ENCODE measurements around the gene WBP1.

DNA sequence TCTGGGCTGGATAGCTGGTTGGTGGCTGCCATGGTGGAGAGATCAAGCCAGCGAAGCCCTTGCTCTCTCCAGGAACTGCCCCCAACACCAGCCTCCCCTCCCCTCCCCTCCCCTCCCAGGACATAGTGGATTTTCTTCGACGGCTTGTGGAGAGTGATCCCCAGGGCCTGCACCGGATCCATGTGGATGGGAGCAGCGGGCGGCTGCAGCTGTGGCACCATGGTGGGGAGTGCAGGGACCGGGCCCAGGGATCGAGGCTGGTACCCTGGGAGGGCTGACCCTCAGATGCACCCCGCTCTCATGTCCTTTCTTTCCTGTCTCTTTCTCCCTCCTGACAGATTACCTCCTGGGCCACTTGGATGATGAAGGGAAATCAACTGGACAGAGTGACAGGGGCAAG, 31.7 kb downstream of the WBP1 start:
- TF ChIP-seq, protein P1, sequence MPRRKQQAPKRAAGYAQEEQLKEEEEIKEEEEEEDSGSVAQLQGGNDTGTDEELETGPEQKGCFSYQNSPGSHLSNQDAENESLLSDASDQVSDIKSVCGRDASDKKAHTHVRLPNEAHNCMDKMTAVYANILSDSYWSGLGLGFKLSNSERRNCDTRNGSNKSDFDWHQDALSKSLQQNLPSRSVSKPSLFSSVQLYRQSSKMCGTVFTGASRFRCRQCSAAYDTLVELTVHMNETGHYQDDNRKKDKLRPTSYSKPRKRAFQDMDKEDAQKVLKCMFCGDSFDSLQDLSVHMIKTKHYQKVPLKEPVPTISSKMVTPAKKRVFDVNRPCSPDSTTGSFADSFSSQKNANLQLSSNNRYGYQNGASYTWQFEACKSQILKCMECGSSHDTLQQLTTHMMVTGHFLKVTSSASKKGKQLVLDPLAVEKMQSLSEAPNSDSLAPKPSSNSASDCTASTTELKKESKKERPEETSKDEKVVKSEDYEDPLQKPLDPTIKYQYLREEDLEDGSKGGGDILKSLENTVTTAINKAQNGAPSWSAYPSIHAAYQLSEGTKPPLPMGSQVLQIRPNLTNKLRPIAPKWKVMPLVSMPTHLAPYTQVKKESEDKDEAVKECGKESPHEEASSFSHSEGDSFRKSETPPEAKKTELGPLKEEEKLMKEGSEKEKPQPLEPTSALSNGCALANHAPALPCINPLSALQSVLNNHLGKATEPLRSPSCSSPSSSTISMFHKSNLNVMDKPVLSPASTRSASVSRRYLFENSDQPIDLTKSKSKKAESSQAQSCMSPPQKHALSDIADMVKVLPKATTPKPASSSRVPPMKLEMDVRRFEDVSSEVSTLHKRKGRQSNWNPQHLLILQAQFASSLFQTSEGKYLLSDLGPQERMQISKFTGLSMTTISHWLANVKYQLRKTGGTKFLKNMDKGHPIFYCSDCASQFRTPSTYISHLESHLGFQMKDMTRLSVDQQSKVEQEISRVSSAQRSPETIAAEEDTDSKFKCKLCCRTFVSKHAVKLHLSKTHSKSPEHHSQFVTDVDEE (CRISPR knock-in tag; IDR thresholded peaks at IDR 0.05): no peak
- TF ChIP-seq ARNTL (CRISPR knock-in tag; IDR thresholded peaks at IDR 0.05; ENCODE audit: borderline replicate concordance, low read depth): no peak
- no peak for TF ChIP-seq BACH2 (CRISPR knock-in tag; IDR thresholded peaks at IDR 0.05; ENCODE audit: borderline replicate concordance)
- no peak for TF ChIP-seq SNAI2 (CRISPR knock-in tag; IDR thresholded peaks at IDR 0.05)
- TF ChIP-seq, protein P2, sequence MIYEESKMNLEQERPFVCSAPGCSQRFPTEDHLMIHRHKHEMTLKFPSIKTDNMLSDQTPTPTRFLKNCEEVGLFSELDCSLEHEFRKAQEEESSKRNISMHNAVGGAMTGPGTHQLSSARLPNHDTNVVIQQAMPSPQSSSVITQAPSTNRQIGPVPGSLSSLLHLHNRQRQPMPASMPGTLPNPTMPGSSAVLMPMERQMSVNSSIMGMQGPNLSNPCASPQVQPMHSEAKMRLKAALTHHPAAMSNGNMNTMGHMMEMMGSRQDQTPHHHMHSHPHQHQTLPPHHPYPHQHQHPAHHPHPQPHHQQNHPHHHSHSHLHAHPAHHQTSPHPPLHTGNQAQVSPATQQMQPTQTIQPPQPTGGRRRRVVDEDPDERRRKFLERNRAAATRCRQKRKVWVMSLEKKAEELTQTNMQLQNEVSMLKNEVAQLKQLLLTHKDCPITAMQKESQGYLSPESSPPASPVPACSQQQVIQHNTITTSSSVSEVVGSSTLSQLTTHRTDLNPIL (CRISPR knock-in tag; IDR thresholded peaks at IDR 0.05; ENCODE audit: low read depth): no peak
- TF ChIP-seq OSR1 (CRISPR knock-in tag; IDR thresholded peaks at IDR 0.05): no peak
- TF ChIP-seq ZNF8 (CRISPR knock-in tag; IDR thresholded peaks at IDR 0.05): no peak
